A549 (cell line): ENCODE results near the gene MCTP2.

ENCODE experiments used
- CHD2 ChIP-seq: fragments of 150-350 bp; IDR thresholded peaks from 2 replicates; pipeline ENCODE4 v1.6.1; 2014; ENCODE audit warnings: low read length; ENCODE audit not compliant: partially characterized antibody
- CTCF ChIP-seq: fragments of >200 bp; sonication (Bioruptor Twin); formaldehyde crosslinking; IDR thresholded peaks from 3 replicates; pipeline ENCODE4 v1.5.1; 2016
- REST ChIP-seq: fragments of 200-600 bp; sonication (generic); IDR thresholded peaks from 2 replicates; pipeline ENCODE4 v1.6.1; 2016; ENCODE audit warnings: antibody characterized with exemption, mild to moderate bottlenecking, moderate library complexity

GRCh38 chr15:94455297-94455696 is 223.9 kb downstream of the MCTP2 start:
- TF ChIP-seq REST (no peak), CTCF (no peak), CHD2 (no peak)
